GM12873 (cell line): ENCODE results near the gene AFAP1.

Source experiments
- CTCF ChIP-seq: IDR thresholded peaks from 2 replicates; pipeline ENCODE4 v1.5.1; 2012; ENCODE audit warnings: low read depth, mild to moderate bottlenecking, moderate library complexity, low read length, control low read depth; ENCODE audit not compliant: insufficient read depth; ENCODE audit errors: missing control alignments

The AFAP1 gene

GRCh38 chr4:7714176-7714575, 225.5 kb downstream of the AFAP1 start:
- TF ChIP-seq CTCF, result no peak

DNA sequence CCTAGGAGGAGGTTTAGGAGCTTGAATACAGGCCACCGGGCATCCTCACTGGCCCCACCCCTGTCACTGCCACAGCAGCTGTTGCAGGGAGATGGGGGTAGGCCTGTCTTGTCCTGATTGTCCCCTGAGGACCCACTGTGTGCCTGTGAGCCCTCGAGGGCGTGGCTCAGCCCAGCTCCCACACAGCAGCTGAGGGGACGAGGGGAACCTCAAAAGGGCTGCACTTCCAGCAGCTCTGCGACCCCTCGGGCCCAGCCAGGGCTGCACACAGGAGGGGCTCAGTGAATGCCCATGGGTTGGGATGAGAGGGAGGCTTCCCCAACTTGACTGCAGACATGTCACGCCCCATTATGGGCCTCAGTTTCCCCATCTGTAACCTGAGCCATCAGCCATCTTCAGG, 225.9 kb downstream of the AFAP1 start:
- no peak for TF ChIP-seq CTCF

DNA sequence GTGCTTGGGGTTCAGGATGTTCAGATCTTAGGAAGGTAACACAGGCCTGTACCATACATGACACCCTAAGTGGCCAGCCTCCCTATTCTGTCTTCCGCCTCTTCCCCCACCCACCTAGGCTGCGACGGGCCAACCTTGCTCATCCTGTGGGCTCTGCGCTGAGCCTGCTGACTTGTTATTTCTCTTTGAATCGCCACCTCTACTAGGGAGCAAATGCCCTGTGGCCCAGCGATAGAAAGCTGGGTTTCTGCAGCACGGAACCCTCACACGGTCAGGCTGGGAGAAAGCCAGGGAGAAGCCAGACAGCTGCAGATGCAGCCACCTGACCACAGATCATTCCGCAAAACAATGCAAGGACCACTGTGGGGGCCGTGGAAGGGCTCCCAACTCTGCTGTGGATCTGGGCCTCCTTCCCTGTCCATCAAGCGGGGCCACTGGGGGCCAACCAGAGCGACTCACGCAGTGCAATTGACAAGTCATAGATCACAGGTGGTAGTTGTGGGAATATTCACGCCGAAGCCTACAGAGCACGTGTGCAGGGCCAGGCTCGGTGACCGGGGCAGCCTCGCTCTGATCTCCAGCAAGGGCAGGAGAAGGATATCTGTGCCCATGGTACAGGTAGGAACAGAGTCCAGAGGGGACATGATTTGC, 227.5 kb downstream of the AFAP1 start:
- TF ChIP-seq CTCF, result no peak

DNA sequence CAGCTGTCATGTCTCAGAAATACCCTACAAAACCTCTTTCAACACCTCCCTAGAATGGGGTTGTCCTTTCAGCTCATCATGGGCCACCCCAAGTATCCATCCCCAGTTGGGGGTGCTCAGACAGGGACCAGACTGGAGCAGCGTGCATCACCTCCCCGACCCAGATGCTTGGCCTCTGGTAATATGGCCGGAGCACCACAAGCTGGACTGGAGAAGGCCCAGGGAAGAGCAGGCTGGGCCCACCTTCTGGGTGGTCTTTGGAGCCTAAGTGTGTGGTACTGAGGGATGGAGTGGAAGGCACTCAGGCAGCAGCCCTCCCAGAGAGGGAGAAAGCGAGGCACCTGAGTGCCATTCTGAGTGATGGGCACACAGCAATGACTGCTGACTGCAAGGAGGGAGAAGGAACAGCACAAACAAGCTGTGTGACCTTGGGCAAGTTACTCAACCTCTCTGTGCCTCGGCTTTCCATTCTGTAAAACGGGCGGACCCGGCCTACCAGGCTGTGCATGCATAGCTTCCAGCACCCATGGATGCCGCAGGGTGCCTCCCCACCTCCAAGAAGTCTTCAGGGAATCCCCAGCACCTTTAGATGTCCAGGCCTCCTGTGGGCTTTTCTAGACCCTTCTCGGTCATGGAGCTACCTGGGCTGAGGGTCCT, 228.2 kb downstream of the AFAP1 start:
- no peak for TF ChIP-seq CTCF

- no peak for TF ChIP-seq CTCF
Measured at GRCh38 chr4:7710576-7711306, 228.9 kb downstream of the AFAP1 start.

DNA sequence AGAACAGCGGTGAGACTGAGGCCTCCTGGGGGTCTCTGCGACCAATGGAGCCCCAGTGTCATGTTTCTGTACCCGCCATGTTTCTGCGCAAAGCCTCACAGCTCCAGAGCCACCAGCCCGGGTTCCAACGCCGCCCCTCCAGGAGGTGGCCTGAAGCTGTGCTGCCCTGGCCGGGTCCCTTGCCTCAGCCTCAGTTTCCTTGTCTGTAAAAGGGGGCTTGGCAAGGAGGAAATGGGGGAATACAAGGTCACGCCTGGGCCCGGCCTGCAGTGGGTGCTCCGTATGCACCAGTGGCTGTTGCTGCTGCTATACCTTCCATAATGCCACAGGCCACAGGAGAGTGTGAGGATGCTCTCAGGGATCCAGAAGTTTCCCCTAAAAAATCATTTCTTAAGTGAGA, 229.5 kb downstream of the AFAP1 start:
- TF ChIP-seq CTCF, result no peak

GRCh38 chr4:7709431-7709830, 230.2 kb downstream of the AFAP1 start:
- TF ChIP-seq CTCF, result no peak
